Peyer's patch (tissue), 4 donors: ENCODE measurements around the gene ERC2.

ENCODE experiments used
- POLR2A ChIP-seq, 2 donors: fragments of 450-650 bp; IDR thresholded peaks; one replicate each; pipeline ENCODE4 v1.5.1; 2017; ENCODE audit warnings: antibody characterized with exemption in 2 of 2, mild to moderate bottlenecking in 2 of 2, moderate library complexity in 2 of 2
- TF ChIP-seq, protein P1 (sequence below), 6 experiments: fragments of 450-650 bp in 4 of 6; fragments of 200-600 bp in 2 of 6; sonication (generic) in 1 of 6; IDR thresholded peaks; one replicate each; pipeline ENCODE4 v1.5.1; 2017 to 2019; ENCODE audit warnings: antibody characterized with exemption in 6 of 6, mild to moderate bottlenecking in 3 of 6, moderate library complexity in 1 of 6

DNA sequence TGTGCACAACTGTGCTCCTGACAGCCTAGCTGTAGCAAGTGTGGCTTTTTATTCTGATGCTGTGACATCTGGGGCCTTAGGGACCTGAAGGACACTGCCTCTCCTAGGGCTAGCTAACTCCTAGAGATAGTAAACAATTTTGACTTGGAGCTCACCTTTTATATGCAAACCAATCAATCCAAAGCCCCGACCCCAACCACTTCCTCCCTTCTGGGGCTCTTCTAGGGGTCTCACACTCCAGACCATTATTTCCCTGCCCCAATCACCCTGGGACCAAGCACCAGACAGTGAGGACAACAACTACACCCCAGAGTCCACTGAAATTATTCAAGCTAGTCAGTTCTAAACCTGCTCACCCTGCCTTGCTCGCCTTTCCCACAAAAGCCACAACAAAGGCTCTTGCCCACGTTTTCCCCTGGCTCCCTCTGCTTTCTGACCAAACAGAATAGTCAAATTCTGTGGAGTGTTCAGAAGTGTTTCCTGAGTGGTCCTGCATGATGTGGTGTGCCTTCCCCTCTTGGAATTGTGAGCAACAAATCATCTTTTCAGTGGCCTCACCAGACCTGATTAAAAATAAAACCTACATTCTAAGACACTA is 897.0 kb downstream of the ERC2 start:
- TF ChIP-seq, protein P1, sequence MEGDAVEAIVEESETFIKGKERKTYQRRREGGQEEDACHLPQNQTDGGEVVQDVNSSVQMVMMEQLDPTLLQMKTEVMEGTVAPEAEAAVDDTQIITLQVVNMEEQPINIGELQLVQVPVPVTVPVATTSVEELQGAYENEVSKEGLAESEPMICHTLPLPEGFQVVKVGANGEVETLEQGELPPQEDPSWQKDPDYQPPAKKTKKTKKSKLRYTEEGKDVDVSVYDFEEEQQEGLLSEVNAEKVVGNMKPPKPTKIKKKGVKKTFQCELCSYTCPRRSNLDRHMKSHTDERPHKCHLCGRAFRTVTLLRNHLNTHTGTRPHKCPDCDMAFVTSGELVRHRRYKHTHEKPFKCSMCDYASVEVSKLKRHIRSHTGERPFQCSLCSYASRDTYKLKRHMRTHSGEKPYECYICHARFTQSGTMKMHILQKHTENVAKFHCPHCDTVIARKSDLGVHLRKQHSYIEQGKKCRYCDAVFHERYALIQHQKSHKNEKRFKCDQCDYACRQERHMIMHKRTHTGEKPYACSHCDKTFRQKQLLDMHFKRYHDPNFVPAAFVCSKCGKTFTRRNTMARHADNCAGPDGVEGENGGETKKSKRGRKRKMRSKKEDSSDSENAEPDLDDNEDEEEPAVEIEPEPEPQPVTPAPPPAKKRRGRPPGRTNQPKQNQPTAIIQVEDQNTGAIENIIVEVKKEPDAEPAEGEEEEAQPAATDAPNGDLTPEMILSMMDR (IDR thresholded peaks at IDR 0.05), result no peak
- no peak for TF ChIP-seq POLR2A (IDR thresholded peaks at IDR 0.05)
